ENCODE data around the gene DYRK3.

Gene DYRK3

DNA sequence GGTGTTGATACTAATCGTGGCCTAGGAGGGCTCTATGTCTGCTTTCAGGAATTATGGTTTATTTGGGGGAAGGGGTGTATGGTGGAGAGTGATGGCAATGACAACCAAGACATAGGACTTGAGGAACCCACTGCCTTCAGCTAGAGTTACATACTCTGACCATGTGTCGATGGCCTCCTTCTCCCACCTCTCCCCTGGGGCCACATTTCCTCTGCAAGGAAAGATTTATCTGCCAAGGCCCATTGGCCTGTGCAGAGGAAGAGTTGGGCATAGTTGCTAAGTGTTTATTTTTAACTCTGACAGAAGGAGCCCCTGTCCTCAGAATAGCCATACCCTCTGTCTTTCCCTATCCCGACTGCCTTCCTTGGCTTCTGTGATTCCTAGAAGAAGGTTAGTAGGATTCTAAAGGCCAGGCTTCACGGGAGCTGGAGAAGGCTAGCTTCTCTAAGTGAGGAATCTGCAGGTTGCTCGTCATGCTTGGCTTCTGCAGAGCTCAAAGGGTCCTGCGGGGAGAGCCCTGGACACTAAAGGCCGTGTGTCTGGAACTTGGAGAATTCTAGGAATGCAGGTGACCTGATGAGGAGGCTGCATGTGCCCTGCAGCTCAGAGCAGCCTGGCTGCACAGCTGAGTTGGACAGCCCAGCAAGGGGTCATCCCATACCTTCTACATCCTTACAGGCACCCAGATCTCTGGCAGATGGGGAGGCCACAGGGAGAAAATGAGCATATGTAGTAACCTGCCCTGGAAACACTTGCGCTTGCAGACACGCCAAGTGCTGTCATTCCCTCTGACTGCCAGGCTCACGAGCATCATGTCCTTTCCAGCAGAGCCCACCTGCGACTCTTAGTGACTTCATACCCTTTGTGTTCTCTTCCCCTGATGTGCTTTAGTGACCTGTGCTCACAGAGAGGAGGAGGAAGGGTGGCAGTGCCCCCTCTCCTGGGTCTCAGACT, 59.1 kb downstream of the DYRK3 start:
- Mint-ChIP-seq H3K36me3 (peaks cover 44% of the 10 kb centered on the region), H3K27ac (no peak overlapping the region), H3K27me3 (no peaks in the 10 kb centered on the region), H3K4me3 (no peak overlapping the region), H3K9me3 (no peaks in the 10 kb centered on the region), H3K4me1 (peaks cover 84% of the 10 kb centered on the region)
- no peak for ATAC-seq

DNA sequence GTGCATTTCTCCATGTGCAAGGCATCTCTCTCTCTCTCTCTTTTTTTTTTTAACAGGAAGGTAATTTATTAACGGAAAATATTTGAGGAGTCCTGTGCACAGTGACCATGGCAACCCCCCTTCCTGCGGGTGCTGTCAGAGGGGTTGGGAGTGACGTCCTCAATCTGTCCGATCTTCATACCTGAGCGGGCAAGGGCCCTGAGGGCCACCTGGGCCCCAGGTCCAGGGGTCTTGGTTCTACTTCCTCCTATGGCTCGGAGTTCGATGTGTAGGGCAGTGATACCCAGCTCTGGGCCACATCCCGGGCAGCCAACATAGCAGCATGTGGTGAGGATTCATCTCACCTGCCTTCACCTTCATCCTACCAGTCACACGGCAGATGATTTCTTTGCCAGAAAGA, 60.4 kb downstream of the DYRK3 start:
- Mint-ChIP-seq H3K4me3 (no peak overlapping the region), H3K4me1 (peaks cover 83% of the 10 kb centered on the region), H3K36me3 (peaks cover 46% of the 10 kb centered on the region), H3K27me3 (no peaks in the 10 kb centered on the region), H3K9me3 (no peaks in the 10 kb centered on the region), H3K27ac (no peak overlapping the region)
- no peak for ATAC-seq

DNA sequence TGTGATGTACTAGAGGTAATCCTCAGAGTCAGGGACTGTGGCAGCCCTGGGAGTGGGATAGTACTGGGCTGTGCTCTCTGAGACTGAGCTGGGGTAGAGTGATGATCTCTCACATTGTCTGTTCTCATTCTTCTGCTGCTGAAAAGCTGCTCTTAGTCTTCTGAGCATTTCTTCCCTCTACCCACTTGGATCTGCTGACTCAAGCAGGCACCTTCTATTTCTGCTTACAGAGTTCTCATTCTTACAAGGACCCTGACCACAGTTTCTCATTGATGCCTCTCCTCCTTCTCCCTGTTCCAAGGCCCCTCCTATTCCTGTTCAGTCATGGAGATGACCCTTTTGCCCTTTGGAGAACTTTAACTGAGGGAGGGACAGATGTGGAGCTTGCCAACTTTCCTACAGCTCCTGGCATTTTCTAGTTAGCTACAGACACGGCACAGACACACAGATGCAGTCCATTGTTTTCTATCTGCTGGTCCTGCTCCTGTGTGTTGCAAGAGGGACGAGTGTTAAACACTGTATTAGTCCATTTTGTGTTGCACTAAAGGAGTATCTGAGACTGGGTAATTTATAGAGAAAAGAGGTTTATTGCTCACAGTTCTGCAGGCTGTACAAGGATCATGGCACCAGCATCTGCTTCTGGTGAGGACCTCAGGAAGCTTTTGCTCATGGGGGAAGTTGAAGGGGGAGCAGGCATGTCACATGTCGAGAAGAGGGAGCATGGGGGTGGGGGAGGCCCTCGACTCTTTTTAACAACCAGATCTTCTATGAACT, 61.7 kb downstream of the DYRK3 start:
- Mint-ChIP-seq H3K4me1 (peaks cover 78% of the 10 kb centered on the region), H3K27ac (no peak overlapping the region), H3K36me3 (peaks cover 41% of the 10 kb centered on the region), H3K27me3 (no peaks in the 10 kb centered on the region), H3K9me3 (no peaks in the 10 kb centered on the region), H3K4me3 (no peak overlapping the region)
- no peak for ATAC-seq

DNA sequence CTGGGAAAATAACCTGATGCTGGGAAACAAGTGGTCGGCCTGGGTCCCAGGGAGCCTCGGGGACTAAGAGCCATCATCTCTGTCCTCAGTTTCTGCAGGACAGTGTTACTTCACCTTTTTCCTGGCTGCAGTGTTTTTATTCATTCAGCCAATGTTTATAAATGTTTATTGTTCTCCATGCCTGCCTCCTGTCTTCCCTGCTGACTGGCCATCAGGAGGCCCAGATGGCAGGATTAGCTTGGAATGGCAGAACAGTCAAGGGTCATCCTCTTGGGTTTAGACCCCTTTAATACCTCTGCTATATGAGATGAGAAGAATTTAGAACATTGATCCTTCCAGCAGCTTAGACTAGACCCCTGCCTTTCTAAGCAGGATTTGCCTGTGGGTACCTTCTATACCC, 62.7 kb downstream of the DYRK3 start:
- no peaks in the 10 kb centered on the region for H3K27me3 Mint-ChIP-seq
- H3K4me1 Mint-ChIP-seq: peaks cover 81% of the 10 kb centered on the region
- no peak overlapping the region for H3K27ac Mint-ChIP-seq
- H3K36me3 Mint-ChIP-seq: peaks cover 41% of the 10 kb centered on the region
- no peaks in the 10 kb centered on the region for H3K9me3 Mint-ChIP-seq
- ATAC-seq: no peak
- H3K4me3 Mint-ChIP-seq: no peak overlapping the region
